Neural cell (in vitro differentiated cells): ENCODE results near the gene PROK2.

Source experiments
- EZH2 ChIP-seq: fragments of 200-600, 300-800 bp; shearing (Covaris generic), sonication (generic); IDR thresholded peaks from 2 replicates; pipeline ENCODE4 v1.6.1; 2014; ENCODE audit warnings: antibody characterized with exemption, low read length, borderline replicate concordance, mild to moderate bottlenecking; ENCODE audit not compliant: insufficient read depth, poor library complexity, severe bottlenecking
- POLR2AphosphoS5 ChIP-seq: IDR thresholded peaks from 2 replicates; pipeline ENCODE4 v1.6.1; 2012
- RAD21 ChIP-seq: fragments of 450-650 bp; conservative IDR thresholded peaks from 2 replicates; pipeline ENCODE4 v1.6.1; 2014; ENCODE audit warnings: antibody characterized with exemption, mild to moderate bottlenecking, moderate library complexity
- TF ChIP-seq, protein P1 (sequence below): IDR thresholded peaks from 2 replicates; pipeline ENCODE4 v1.6.1; 2012; ENCODE audit warnings: borderline replicate concordance
- TF ChIP-seq, protein P2 (sequence below): fragments of 450-650 bp; IDR thresholded peaks from 2 replicates; pipeline ENCODE4 v1.5.1; 2014; ENCODE audit warnings: antibody characterized with exemption, mild to moderate bottlenecking, moderate library complexity; ENCODE audit not compliant: poor library complexity, severe bottlenecking

DNA sequence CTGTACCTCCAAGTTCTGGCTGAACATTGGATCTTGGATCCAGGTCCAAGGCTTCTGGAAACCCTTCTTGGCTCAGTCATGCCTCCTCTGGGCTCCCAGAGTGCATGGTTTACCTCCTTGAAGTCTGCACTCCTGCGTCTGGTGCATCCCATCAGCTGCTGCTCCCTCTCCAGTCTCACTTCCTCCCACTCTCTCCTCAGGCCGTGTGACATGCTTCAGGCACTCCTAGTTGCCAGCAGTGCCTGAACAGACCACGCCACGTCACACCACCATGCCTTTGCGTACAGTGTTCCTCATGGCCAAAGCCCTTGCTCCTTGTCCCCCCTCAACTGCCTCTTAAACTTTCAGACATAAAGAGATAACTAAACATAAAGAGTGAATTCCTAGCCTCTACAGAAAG is 25.5 kb downstream of the PROK2 start:
- TF ChIP-seq POLR2AphosphoS5 (no peak), RAD21 (no peak), EZH2 (no peak)
- TF ChIP-seq, protein P1, sequence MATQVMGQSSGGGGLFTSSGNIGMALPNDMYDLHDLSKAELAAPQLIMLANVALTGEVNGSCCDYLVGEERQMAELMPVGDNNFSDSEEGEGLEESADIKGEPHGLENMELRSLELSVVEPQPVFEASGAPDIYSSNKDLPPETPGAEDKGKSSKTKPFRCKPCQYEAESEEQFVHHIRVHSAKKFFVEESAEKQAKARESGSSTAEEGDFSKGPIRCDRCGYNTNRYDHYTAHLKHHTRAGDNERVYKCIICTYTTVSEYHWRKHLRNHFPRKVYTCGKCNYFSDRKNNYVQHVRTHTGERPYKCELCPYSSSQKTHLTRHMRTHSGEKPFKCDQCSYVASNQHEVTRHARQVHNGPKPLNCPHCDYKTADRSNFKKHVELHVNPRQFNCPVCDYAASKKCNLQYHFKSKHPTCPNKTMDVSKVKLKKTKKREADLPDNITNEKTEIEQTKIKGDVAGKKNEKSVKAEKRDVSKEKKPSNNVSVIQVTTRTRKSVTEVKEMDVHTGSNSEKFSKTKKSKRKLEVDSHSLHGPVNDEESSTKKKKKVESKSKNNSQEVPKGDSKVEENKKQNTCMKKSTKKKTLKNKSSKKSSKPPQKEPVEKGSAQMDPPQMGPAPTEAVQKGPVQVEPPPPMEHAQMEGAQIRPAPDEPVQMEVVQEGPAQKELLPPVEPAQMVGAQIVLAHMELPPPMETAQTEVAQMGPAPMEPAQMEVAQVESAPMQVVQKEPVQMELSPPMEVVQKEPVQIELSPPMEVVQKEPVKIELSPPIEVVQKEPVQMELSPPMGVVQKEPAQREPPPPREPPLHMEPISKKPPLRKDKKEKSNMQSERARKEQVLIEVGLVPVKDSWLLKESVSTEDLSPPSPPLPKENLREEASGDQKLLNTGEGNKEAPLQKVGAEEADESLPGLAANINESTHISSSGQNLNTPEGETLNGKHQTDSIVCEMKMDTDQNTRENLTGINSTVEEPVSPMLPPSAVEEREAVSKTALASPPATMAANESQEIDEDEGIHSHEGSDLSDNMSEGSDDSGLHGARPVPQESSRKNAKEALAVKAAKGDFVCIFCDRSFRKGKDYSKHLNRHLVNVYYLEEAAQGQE, result no peak
- TF ChIP-seq, protein P2, sequence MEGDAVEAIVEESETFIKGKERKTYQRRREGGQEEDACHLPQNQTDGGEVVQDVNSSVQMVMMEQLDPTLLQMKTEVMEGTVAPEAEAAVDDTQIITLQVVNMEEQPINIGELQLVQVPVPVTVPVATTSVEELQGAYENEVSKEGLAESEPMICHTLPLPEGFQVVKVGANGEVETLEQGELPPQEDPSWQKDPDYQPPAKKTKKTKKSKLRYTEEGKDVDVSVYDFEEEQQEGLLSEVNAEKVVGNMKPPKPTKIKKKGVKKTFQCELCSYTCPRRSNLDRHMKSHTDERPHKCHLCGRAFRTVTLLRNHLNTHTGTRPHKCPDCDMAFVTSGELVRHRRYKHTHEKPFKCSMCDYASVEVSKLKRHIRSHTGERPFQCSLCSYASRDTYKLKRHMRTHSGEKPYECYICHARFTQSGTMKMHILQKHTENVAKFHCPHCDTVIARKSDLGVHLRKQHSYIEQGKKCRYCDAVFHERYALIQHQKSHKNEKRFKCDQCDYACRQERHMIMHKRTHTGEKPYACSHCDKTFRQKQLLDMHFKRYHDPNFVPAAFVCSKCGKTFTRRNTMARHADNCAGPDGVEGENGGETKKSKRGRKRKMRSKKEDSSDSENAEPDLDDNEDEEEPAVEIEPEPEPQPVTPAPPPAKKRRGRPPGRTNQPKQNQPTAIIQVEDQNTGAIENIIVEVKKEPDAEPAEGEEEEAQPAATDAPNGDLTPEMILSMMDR, result no peak
